ENCODE results near the gene TMEM219. TPM values are rescaled to one million over a fixed set of nuclear protein-coding genes. Genes with fewer than 3 reads are reported as not detected.

TMEM219 gene
- total RNA-seq, 1 experiment from 2014 or later: 92.1 TPM

DNA sequence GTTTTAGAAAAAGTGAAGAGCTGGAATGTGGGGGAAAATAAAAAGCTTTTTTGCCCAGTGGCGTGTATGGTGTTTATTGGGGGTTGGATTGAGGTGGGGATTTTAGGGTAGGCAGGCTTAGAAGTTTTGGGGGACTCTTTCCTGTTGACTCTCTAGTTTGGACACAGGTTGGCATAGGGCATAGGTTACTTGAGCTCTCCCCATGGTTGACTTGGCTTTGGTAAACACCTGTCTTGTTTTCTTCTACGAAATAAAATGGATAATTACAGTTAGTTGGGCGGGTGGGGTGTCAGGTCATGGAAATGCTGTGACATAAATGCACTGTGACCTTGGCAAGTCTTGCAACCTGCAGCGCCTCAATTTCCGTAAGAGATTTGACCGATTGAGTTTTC lies 11.1 kb downstream of the TMEM219 start:
- intact Hi-C loops (cut with micrococcal nuclease; ENCODE audit: unreplicated experiment): loop anchor here (10.0 kb wide), 1 partner anchor 48 kb away; the partner anchor contains the start of gene KCTD13
- peaks cover 66% of the 10 kb centered on the region for H3K36me3 Mint-ChIP-seq (ENCODE audit: insufficient read depth, unreplicated experiment)
- DNase-seq: no peak
- H3K27me3 Mint-ChIP-seq (ENCODE audit: unreplicated experiment): no peaks in the 10 kb centered on the region
- peak overlapping the region; percentile 89 for H3K27ac Mint-ChIP-seq (ENCODE audit: unreplicated experiment)
- no TSS peak for BruUV-seq (replicated peaks)
- H3K4me1 Mint-ChIP-seq (ENCODE audit: low read depth, unreplicated experiment): peaks cover 26% of the 10 kb centered on the region
- CTCF ChIA-PET: interaction anchor here (0.6 to 1.8 kb wide), 9 partner anchors 11 to 156 kb away, joined by 3 to 17 read pairs (median 4); partner anchors contain the start of genes ASPHD1, SEZ6L2 and TMEM219
- H3K4me3 Mint-ChIP-seq (ENCODE audit: low read depth, unreplicated experiment): peak overlapping the region; percentile 85
- H3K9me3 Mint-ChIP-seq (ENCODE audit: low read depth, unreplicated experiment): no peaks in the 10 kb centered on the region
- TF ChIP-seq, protein P1, sequence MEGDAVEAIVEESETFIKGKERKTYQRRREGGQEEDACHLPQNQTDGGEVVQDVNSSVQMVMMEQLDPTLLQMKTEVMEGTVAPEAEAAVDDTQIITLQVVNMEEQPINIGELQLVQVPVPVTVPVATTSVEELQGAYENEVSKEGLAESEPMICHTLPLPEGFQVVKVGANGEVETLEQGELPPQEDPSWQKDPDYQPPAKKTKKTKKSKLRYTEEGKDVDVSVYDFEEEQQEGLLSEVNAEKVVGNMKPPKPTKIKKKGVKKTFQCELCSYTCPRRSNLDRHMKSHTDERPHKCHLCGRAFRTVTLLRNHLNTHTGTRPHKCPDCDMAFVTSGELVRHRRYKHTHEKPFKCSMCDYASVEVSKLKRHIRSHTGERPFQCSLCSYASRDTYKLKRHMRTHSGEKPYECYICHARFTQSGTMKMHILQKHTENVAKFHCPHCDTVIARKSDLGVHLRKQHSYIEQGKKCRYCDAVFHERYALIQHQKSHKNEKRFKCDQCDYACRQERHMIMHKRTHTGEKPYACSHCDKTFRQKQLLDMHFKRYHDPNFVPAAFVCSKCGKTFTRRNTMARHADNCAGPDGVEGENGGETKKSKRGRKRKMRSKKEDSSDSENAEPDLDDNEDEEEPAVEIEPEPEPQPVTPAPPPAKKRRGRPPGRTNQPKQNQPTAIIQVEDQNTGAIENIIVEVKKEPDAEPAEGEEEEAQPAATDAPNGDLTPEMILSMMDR (IDR thresholded peaks at IDR 0.05; ENCODE audit: unreplicated experiment): no peak

DNA sequence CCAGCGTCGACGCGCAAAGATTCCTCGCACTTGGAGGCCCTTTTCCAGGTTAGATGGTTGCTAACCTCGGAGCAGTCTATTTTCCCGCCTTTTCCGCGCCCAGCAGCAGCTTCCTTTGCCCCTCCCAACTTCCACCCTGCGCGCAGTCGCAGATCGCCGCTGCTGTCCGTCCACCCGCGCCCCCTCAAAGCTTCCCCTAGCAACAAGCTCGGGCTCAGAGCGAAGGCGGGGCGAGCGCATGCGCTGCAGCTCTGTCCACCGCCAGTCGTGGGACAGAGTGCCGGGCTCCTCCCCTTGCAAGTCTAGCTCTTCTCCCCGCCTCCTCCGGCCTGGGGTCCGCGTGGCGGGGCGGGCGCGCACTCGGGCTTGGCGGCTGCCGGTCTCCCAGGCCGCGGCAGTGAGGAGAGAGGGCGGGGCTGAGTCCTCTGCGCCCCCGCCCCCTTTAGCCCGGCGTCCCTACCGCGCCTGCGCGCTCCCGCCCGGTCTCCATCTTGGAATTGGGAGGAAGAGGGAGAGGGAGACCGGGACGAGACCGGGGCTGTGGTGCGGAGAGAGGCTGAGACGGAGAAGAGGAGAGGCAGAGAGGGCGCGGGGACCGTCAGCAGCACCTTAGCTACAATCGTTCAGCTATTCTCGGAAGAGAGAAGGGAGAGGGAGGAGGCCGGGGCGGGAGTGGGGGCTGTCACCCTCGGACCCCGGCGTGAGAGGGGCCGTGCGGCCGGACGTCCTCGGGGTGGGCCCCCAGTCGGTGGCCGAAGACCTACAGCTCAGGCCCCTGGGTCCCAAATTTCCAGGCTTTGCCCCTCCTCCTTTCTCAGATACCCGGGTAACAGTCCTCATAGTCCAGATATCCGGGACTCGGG lies 11.7 kb downstream of the TMEM219 start, which contains the start of gene TAOK2:
TSS of gene TAOK2 (plus strand) at position 485 of the 863 bp plus-strand sequence. CDS start 3,905 bp downstream, outside the sequence.
- TF ChIP-seq, protein P1 (IDR thresholded peaks at IDR 0.05; ENCODE audit: unreplicated experiment): no peak
- peak within 1 kb of the TSS; percentile 85 for H3K4me3 Mint-ChIP-seq (ENCODE audit: low read depth, unreplicated experiment)
- BruUV-seq (replicated peaks): no TSS peak

DNA sequence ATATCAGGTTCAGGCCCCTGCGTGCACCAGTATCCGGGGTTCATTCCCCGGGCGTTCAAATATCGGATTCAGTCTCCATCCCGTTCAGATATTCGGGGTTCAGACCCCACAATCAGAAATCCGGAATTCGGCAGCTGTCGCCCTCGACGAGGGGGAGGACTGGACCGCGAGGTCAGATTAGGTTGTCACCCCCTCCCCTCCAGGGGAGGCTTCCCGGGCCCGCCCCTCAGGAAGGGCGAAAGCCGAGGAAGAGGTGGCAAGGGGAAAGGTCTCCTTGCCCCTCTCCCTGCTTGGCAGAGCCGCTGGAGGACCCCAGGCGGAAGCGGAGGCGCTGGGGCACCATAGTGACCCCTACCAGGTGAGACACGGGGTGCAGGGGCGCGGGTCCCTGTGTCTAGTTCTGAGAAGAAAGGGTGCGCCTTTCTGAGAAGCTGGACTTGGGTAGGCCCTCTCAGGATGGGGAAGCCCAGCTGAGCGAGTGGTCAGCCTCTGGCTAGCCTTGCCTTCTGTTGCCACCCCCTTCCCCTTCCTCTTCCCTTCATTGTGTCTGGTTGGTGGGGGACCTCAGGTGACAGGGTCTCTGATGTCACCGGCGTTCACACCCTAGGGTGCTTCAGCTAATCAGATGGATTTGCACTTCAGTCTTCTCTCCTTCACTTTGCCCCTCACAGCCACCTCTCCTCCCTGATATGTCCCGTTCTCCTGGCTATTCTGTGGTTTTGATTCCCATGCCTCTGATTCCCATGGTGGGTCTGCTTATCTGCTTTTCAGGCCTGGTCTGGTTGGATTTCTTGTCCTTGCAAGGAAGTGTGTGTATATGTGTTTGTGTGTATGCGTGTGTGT lies 12.6 kb downstream of the TMEM219 start:
- H3K4me3 Mint-ChIP-seq (ENCODE audit: low read depth, unreplicated experiment): peak overlapping the region; percentile 85
- no peaks in the 10 kb centered on the region for H3K27me3 Mint-ChIP-seq (ENCODE audit: unreplicated experiment)
- peaks cover 26% of the 10 kb centered on the region for H3K4me1 Mint-ChIP-seq (ENCODE audit: low read depth, unreplicated experiment)
- peak; percentile 32 for DNase-seq
- intact Hi-C loops (cut with micrococcal nuclease; ENCODE audit: unreplicated experiment): loop anchor here (10.0 kb wide), 1 partner anchor 50 kb away; the partner anchor contains the start of gene KCTD13
- CTCF ChIA-PET: interaction anchor here (0.6 to 1.4 kb wide), 3 partner anchors 31 to 248 kb away, joined by 6 to 10 read pairs (median 6); partner anchors contain the start of genes ASPHD1 and SEZ6L2
- TF ChIP-seq, protein P1 (IDR thresholded peaks at IDR 0.05; ENCODE audit: unreplicated experiment): no peak
- no peaks in the 10 kb centered on the region for H3K9me3 Mint-ChIP-seq (ENCODE audit: low read depth, unreplicated experiment)
- peak overlapping the region; percentile 89 for H3K27ac Mint-ChIP-seq (ENCODE audit: unreplicated experiment)
- BruUV-seq (replicated peaks): TSS peak; percentile 66
- peaks cover 60% of the 10 kb centered on the region for H3K36me3 Mint-ChIP-seq (ENCODE audit: insufficient read depth, unreplicated experiment)

More for the DNA sequence above, 11.7 kb downstream of the TMEM219 start, which contains the start of gene TAOK2:
- Mint-ChIP-seq H3K4me1 (ENCODE audit: low read depth, unreplicated experiment) (peaks cover 26% of the 10 kb centered on the region), H3K27ac (ENCODE audit: unreplicated experiment) (peak within 1 kb of the TSS; percentile 89), H3K9me3 (ENCODE audit: low read depth, unreplicated experiment) (no peaks in the 10 kb centered on the region), H3K36me3 (ENCODE audit: insufficient read depth, unreplicated experiment) (peaks cover 63% of the 10 kb centered on the region), H3K27me3 (ENCODE audit: unreplicated experiment) (no peaks in the 10 kb centered on the region)
- DNase-seq: peak; percentile 99
- intact Hi-C loops (cut with micrococcal nuclease; ENCODE audit: unreplicated experiment): loop anchor here (10.0 kb wide), 1 partner anchor 49 kb away; the partner anchor contains the start of gene KCTD13
- CTCF ChIA-PET: interaction anchor here (0.6 to 1.8 kb wide), 9 partner anchors 12 to 157 kb away, joined by 3 to 17 read pairs (median 4); partner anchors contain the start of genes ASPHD1, SEZ6L2 and TMEM219

DNA sequence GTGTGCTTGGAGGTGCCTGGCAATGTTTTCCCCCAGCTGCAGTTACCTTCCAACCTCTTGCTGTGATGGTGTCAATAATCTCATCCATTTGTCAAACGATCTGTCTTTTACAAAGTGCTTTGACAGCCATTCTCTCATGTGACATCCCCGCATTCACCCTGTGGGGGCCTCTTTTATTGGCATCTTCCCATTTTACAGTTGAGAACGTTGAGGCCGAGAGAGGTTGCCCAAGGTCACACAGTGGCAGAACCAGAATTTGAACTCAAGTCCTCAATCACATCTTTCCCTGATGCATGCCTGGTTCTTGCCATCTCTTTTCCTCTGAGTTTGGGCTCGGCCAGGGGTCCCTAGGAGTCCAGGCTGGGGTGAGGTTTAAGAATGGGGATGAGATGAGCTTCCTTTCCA lies 13.3 kb downstream of the TMEM219 start:
- Mint-ChIP-seq H3K36me3 (ENCODE audit: insufficient read depth, unreplicated experiment) (peaks cover 59% of the 10 kb centered on the region), H3K9me3 (ENCODE audit: low read depth, unreplicated experiment) (no peaks in the 10 kb centered on the region), H3K4me3 (ENCODE audit: low read depth, unreplicated experiment) (peak overlapping the region; percentile 85), H3K27me3 (ENCODE audit: unreplicated experiment) (no peaks in the 10 kb centered on the region), H3K4me1 (ENCODE audit: low read depth, unreplicated experiment) (peaks cover 26% of the 10 kb centered on the region), H3K27ac (ENCODE audit: unreplicated experiment) (peak overlapping the region; percentile 89)
- TF ChIP-seq, protein P1 (IDR thresholded peaks at IDR 0.05; ENCODE audit: unreplicated experiment): no peak
- TSS peak; percentile 39 for BruUV-seq (replicated peaks)
- intact Hi-C loops (cut with micrococcal nuclease; ENCODE audit: unreplicated experiment): loop anchor here (10.0 kb wide), 1 partner anchor 50 kb away; the partner anchor contains the start of gene KCTD13
- CTCF ChIA-PET: interaction anchor here (0.6 to 1.9 kb wide), 4 partner anchors 9 to 248 kb away, joined by 3 to 6 read pairs (median 4); no protein-coding TSS in a partner anchor
- no peak for DNase-seq
